ENCODE measurements around the gene TRIM23. TPM values are rescaled to one million over a fixed set of nuclear protein-coding genes. Genes with fewer than 3 reads are reported as not detected.

TRIM23 gene
- total RNA-seq, 4 donors from 2014 or later = 3.4 to 12.4 (median 7.7) TPM

- Histone ChIP-seq H3K4me3 (no peak overlapping the region), H3K27ac (no peak overlapping the region), H3K27me3 (no peaks in the 10 kb centered on the region), H3K36me3 (peaks cover 0 to 63% (median 16%) of the 10 kb centered on the region in 4 donors), H3K4me1 (no peaks in the 10 kb centered on the region), H3K9me3 (no peaks in the 10 kb centered on the region)
- DNase-seq = no peak
- 91 to 100% methylated on average over 2 of the region's 2 CpGs for WGBS, 2 donors (ENCODE audit: low coverage in 1 of 2)
- in situ Hi-C loops (cut with MboI; ENCODE audit: low pct_ligation_motif_present in 1 of 4, low pct_unique_long_range_greater_than_20kb in 1 of 4, low sequenced_read_pairs in 3 of 4) (no loop called here), intact Hi-C loops (cut with DNase I; ENCODE audit: low total_unique reads) (no loop called here)
- no peak for TF ChIP-seq POLR2AphosphoS5 (IDR thresholded peaks at IDR 0.05)
- TF ChIP-seq EP300 (IDR thresholded peaks at IDR 0.05; ENCODE audit: low read depth) = no peak
- TF ChIP-seq POLR2A (IDR thresholded peaks at IDR 0.05) = no peak
- TF ChIP-seq CTCF (IDR thresholded peaks at IDR 0.05) = no peak
Observed at GRCh38 chr5:65588694-65589093, 35.4 kb downstream of the TRIM23 start.

GRCh38 chr5:65577141-65577540 lies 47.0 kb downstream of the TRIM23 start:
- Histone ChIP-seq H3K27ac (no peak overlapping the region), H3K9me3 (no peaks in the 10 kb centered on the region), H3K27me3 (no peaks in the 10 kb centered on the region), H3K4me3 (no peak overlapping the region), H3K36me3 (peaks cover 0 to 21% (median 3%) of the 10 kb centered on the region in 4 donors), H3K4me1 (no peaks in the 10 kb centered on the region)
- intact Hi-C loops (cut with DNase I; ENCODE audit: low total_unique reads) = no loop called here
- DNase-seq = no peak
- in situ Hi-C loops (cut with MboI; ENCODE audit: low pct_ligation_motif_present in 1 of 4, low pct_unique_long_range_greater_than_20kb in 1 of 4, low sequenced_read_pairs in 3 of 4) = no loop called here
- TF ChIP-seq POLR2A (IDR thresholded peaks at IDR 0.05) (no peak), CTCF (IDR thresholded peaks at IDR 0.05) (no peak), EP300 (IDR thresholded peaks at IDR 0.05; ENCODE audit: low read depth) (no peak), POLR2AphosphoS5 (IDR thresholded peaks at IDR 0.05) (no peak)

- no peak for DNase-seq
- WGBS, 2 donors (ENCODE audit: low coverage in 1 of 2) = 92 to 94% methylated on average over 2 of the region's 2 CpGs
Observed at GRCh38 chr5:65570598-65571226, 53.4 kb downstream of the TRIM23 start.

GRCh38 chr5:65566505-65566904 lies 57.6 kb downstream of the TRIM23 start:
- in situ Hi-C loops (cut with MboI; ENCODE audit: low pct_ligation_motif_present in 1 of 4, low pct_unique_long_range_greater_than_20kb in 1 of 4, low sequenced_read_pairs in 3 of 4) (no loop called here), intact Hi-C loops (cut with DNase I; ENCODE audit: low total_unique reads) (no loop called here)
- Histone ChIP-seq H3K9me3 (no peaks in the 10 kb centered on the region), H3K4me3 (no peak overlapping the region), H3K36me3 (peaks cover 0 to 20% (median 5%) of the 10 kb centered on the region in 4 donors), H3K27ac (no peak overlapping the region), H3K4me1 (peaks cover 0 to 35% (median 26%) of the 10 kb centered on the region in 4 donors), H3K27me3 (no peaks in the 10 kb centered on the region)
- DNase-seq = no peak
- 75 to 83% methylated on average over 5 of the region's 5 CpGs for WGBS, 2 donors (ENCODE audit: low coverage in 1 of 2)
- TF ChIP-seq POLR2AphosphoS5 (IDR thresholded peaks at IDR 0.05) (no peak), POLR2A (IDR thresholded peaks at IDR 0.05) (no peak), EP300 (IDR thresholded peaks at IDR 0.05; ENCODE audit: low read depth) (no peak), CTCF (IDR thresholded peaks at IDR 0.05) (no peak)

More at GRCh38 chr5:65570598-65571226, 53.4 kb downstream of the TRIM23 start:
- peaks cover 0 to 8% (median 2%) of the 10 kb centered on the region in 4 donors for H3K4me1 ChIP-seq
- no peaks in the 10 kb centered on the region for H3K9me3 ChIP-seq
- H3K27ac ChIP-seq = no peak overlapping the region
- in situ Hi-C loops (cut with MboI; ENCODE audit: low pct_ligation_motif_present in 1 of 4, low pct_unique_long_range_greater_than_20kb in 1 of 4, low sequenced_read_pairs in 3 of 4) = no loop called here
- intact Hi-C loops (cut with DNase I; ENCODE audit: low total_unique reads) = no loop called here
- no peaks in the 10 kb centered on the region for H3K27me3 ChIP-seq
- TF ChIP-seq CTCF (IDR thresholded peaks at IDR 0.05) = no peak
- TF ChIP-seq EP300 (IDR thresholded peaks at IDR 0.05; ENCODE audit: low read depth) = no peak
- no peak overlapping the region for H3K4me3 ChIP-seq
- peaks cover 0 to 26% (median 11%) of the 10 kb centered on the region in 4 donors for H3K36me3 ChIP-seq

Measured in transverse colon (tissue), 4 donors.